Neuronal stem cell (in vitro differentiated cells): Measurements from ENCODE around the gene ADGRV1.

Experiments used
- DNase-seq: peaks from one replicate; pipeline ENCODE4 v3.0.0-alpha.2; 2013; ENCODE audit warnings: low spot score
- H2AFZ ChIP-seq: one replicate; pipeline ENCODE4 v1.6.1; 2013; ENCODE audit warnings: mild to moderate bottlenecking, low read length, inconsistent platforms
- H2AK5ac ChIP-seq: 2 replicates; pipeline ENCODE4 v1.6.1; 2013; ENCODE audit warnings: low read depth, mild to moderate bottlenecking, inconsistent platforms, low read length, moderate library complexity, mixed read lengths
- H2BK120ac ChIP-seq: 2 replicates; pipeline ENCODE4 v1.6.1; 2013; ENCODE audit warnings: low read depth, mild to moderate bottlenecking, inconsistent platforms, low read length, moderate library complexity, mixed read lengths
- H2BK12ac ChIP-seq: one replicate; pipeline ENCODE4 v1.6.1; 2013; ENCODE audit warnings: low read length, inconsistent platforms
- H2BK15ac ChIP-seq: 2 replicates; pipeline ENCODE4 v1.6.1; 2013; ENCODE audit warnings: mild to moderate bottlenecking, low read length, inconsistent platforms, mixed read lengths
- H2BK5ac ChIP-seq: one replicate; pipeline ENCODE4 v1.6.1; 2013; ENCODE audit warnings: inconsistent platforms, mild to moderate bottlenecking, low read length, moderate library complexity
- H3K14ac ChIP-seq: one replicate; pipeline ENCODE4 v1.6.1; 2013; ENCODE audit warnings: low read length, inconsistent platforms
- H3K18ac ChIP-seq: 2 replicates; pipeline ENCODE4 v1.6.1; 2013; ENCODE audit warnings: low read length, inconsistent platforms
- H3K23ac ChIP-seq: 2 replicates; pipeline ENCODE4 v1.6.1; 2013; ENCODE audit warnings: low read depth, mild to moderate bottlenecking, mixed read lengths, low read length, inconsistent platforms; ENCODE audit not compliant: poor library complexity
- H3K27ac ChIP-seq: replicated peaks from 3 replicates; pipeline ENCODE4 v1.5.1; 2013; ENCODE audit warnings: low read length, inconsistent platforms
- H3K27me3 ChIP-seq, 3 experiments: 2 replicates each; pipeline ENCODE4 v1.6.1; 2013; ENCODE audit warnings: low read length in 3 of 3, mild to moderate bottlenecking in 2 of 3, inconsistent platforms in 1 of 3, low read depth in 1 of 3, mixed read lengths in 1 of 3, moderate library complexity in 1 of 3; ENCODE audit not compliant: control insufficient read depth in 3 of 3, insufficient read depth in 3 of 3
- H3K36me3 ChIP-seq, 2 donors: replicated peaks in 1 of 2; 2 replicates each; pipeline ENCODE4 v1.6.1; 2013; ENCODE audit warnings: low read length in 2 of 2; ENCODE audit not compliant: control insufficient read depth in 2 of 2, insufficient read depth in 2 of 2
- H3K4ac ChIP-seq: 2 replicates; pipeline ENCODE4 v1.6.1; 2013; ENCODE audit warnings: inconsistent platforms, mild to moderate bottlenecking, low read length, moderate library complexity
- H3K4me1 ChIP-seq, 2 donors: 1 replicate in 1 of 2; 2 replicates in 1 of 2; pipeline ENCODE4 v1.6.1; 2013; ENCODE audit warnings: low read length in 2 of 2, low read depth in 1 of 2; ENCODE audit not compliant: control insufficient read depth in 2 of 2, insufficient read depth in 1 of 2
- H3K4me2 ChIP-seq: one replicate; pipeline ENCODE4 v1.6.1; 2013; ENCODE audit warnings: mild to moderate bottlenecking, low read length, inconsistent platforms; ENCODE audit not compliant: insufficient read depth, poor library complexity, severe bottlenecking
- H3K4me3 ChIP-seq, 2 donors: 2 replicates each; pipeline ENCODE4 v1.5.1; 2013; ENCODE audit warnings: low read length in 2 of 2, mild to moderate bottlenecking in 2 of 2, inconsistent platforms in 1 of 2, moderate library complexity in 1 of 2
- H3K79me1 ChIP-seq: one replicate; pipeline ENCODE4 v1.6.1; 2013; ENCODE audit warnings: low read depth, mild to moderate bottlenecking, inconsistent platforms, low read length, moderate library complexity
- H3K9ac ChIP-seq: one replicate; pipeline ENCODE4 v1.6.1; 2013; ENCODE audit warnings: mild to moderate bottlenecking, low read depth, low read length, inconsistent platforms; ENCODE audit not compliant: poor library complexity
- H3K9me3 ChIP-seq, 2 donors: replicated peaks in 1 of 2; 2 replicates each; pipeline versions ENCODE3 to v1.6.1; 2013; ENCODE audit warnings: low read length in 2 of 2, mild to moderate bottlenecking in 2 of 2, inconsistent platforms in 1 of 2, low read depth in 1 of 2, mixed read lengths in 1 of 2, moderate library complexity in 1 of 2; ENCODE audit not compliant: control insufficient read depth in 2 of 2, insufficient read depth in 1 of 2
- H4K8ac ChIP-seq: one replicate; pipeline ENCODE4 v1.6.1; 2013; ENCODE audit warnings: low read depth, mild to moderate bottlenecking, inconsistent platforms, low read length, moderate library complexity
- H4K91ac ChIP-seq: one replicate; pipeline ENCODE4 v1.6.1; 2013; ENCODE audit warnings: low read length, low read depth, mild to moderate bottlenecking, inconsistent platforms; ENCODE audit not compliant: poor library complexity
- WGBS, 2 donors: extraction: QIAGEN DNeasy Blood & Tissue Kit; methylation state at CpG; one replicate each; pipeline ENCODE4 v1.1.7; 2013; ENCODE audit warnings: missing lambda C conversion rate in 2 of 2, mixed read lengths in 1 of 2; ENCODE audit not compliant: insufficient read length in 2 of 2, insufficient replicate concordance in 1 of 2; ENCODE audit errors: extremely low coverage in 2 of 2; 5-methylcytosine and 5-hydroxymethylcytosine counted together

ADGRV1 gene

GRCh38 chr5:90551376-90551775, 7.2 kb upstream of the ADGRV1 start:
- H2AFZ ChIP-seq = no peak overlapping the region
- H3K27ac ChIP-seq = no peak overlapping the region
- no peak overlapping the region for H4K91ac ChIP-seq
- no CpG with 5 or more reads among the region's 5 CpGs for WGBS, 2 donors
- no peak overlapping the region for H2BK15ac ChIP-seq
- no peak overlapping the region for H3K4ac ChIP-seq
- no peaks in the 10 kb centered on the region for H3K27me3 ChIP-seq
- no peak overlapping the region for H2AK5ac ChIP-seq
- H3K36me3 ChIP-seq = no peaks in the 10 kb centered on the region
- H3K79me1 ChIP-seq = no peaks in the 10 kb centered on the region
- no peak overlapping the region for H4K8ac ChIP-seq
- H2BK5ac ChIP-seq = no peak overlapping the region
- no peak overlapping the region for H3K9ac ChIP-seq
- no peak overlapping the region for H3K14ac ChIP-seq
- no peaks in the 10 kb centered on the region for H3K9me3 ChIP-seq
- no peak overlapping the region for H3K23ac ChIP-seq
- H3K18ac ChIP-seq = no peak overlapping the region
- peaks cover 2 to 34% of the 10 kb centered on the region in 2 donors for H3K4me1 ChIP-seq
- no peak for DNase-seq
- H2BK120ac ChIP-seq = no peak overlapping the region
- H2BK12ac ChIP-seq = no peak overlapping the region
- no peak overlapping the region for H3K4me2 ChIP-seq
- H3K4me3 ChIP-seq = no peak overlapping the region

- Histone ChIP-seq H4K8ac (no peak overlapping the region), H2BK15ac (no peak overlapping the region), H3K4ac (no peak overlapping the region), H2BK120ac (no peak overlapping the region), H2BK12ac (no peak overlapping the region), H3K4me1 (peaks cover 4 to 19% of the 10 kb centered on the region in 2 donors), H3K23ac (no peak overlapping the region), H3K27ac (no peak overlapping the region), H3K18ac (no peak overlapping the region), H4K91ac (no peak overlapping the region), H3K9ac (no peak overlapping the region), H3K27me3 (peaks cover 0 to 4% (median 0%) of the 10 kb centered on the region in 3 experiments), H3K9me3 (no peaks in the 10 kb centered on the region), H2BK5ac (no peak overlapping the region), H3K4me2 (no peak overlapping the region), H3K14ac (no peak overlapping the region), H3K36me3 (no peaks in the 10 kb centered on the region), H3K79me1 (no peaks in the 10 kb centered on the region), H2AK5ac (no peak overlapping the region), H3K4me3 (no peak overlapping the region), H2AFZ (no peak overlapping the region)
- no peak for DNase-seq
These were observed 4.9 kb upstream of the ADGRV1 start for GRCh38 chr5:90553711-90554110.

GRCh38 chr5:90554358-90555006, 4.1 kb upstream of the ADGRV1 start:
- no CpG with 5 or more reads among the region's 4 CpGs for WGBS, 2 donors
- Histone ChIP-seq H2BK5ac (no peak overlapping the region), H3K4me3 (no peak overlapping the region), H2AFZ (peak overlapping the region; percentile 8), H3K79me1 (no peaks in the 10 kb centered on the region), H3K27ac (no peak overlapping the region), H2BK12ac (no peak overlapping the region), H3K9ac (no peak overlapping the region), H4K91ac (no peak overlapping the region), H3K9me3 (no peaks in the 10 kb centered on the region), H3K18ac (no peak overlapping the region), H2BK15ac (no peak overlapping the region), H3K23ac (no peak overlapping the region), H3K36me3 (no peaks in the 10 kb centered on the region), H3K27me3 (peaks cover 0 to 4% (median 0%) of the 10 kb centered on the region in 3 experiments), H4K8ac (no peak overlapping the region), H2AK5ac (no peak overlapping the region), H3K4me1 (peaks cover 4 to 15% of the 10 kb centered on the region in 2 donors), H3K4ac (no peak overlapping the region), H3K4me2 (no peak overlapping the region), H2BK120ac (no peak overlapping the region), H3K14ac (no peak overlapping the region)
- no peak for DNase-seq

GRCh38 chr5:90555666-90556065, 2.9 kb upstream of the ADGRV1 start:
- H2BK15ac ChIP-seq = no peak overlapping the region

More at GRCh38 chr5:90555666-90556065, 2.9 kb upstream of the ADGRV1 start:
- no peak overlapping the region for H2AFZ ChIP-seq
- no peaks in the 10 kb centered on the region for H3K9me3 ChIP-seq
- H3K4ac ChIP-seq = no peak overlapping the region
- H3K9ac ChIP-seq = no peak overlapping the region
- H4K8ac ChIP-seq = no peak overlapping the region
- no peaks in the 10 kb centered on the region for H3K79me1 ChIP-seq
- peaks cover 0 to 4% (median 0%) of the 10 kb centered on the region in 3 experiments for H3K27me3 ChIP-seq
- H3K27ac ChIP-seq = no peak overlapping the region
- no peak overlapping the region for H3K4me3 ChIP-seq
- no peak for DNase-seq
- H2BK12ac ChIP-seq = no peak overlapping the region
- H2BK5ac ChIP-seq = no peak overlapping the region
- no peak overlapping the region for H4K91ac ChIP-seq
- H3K23ac ChIP-seq = no peak overlapping the region
- H3K4me2 ChIP-seq = no peak overlapping the region
- H3K36me3 ChIP-seq = no peaks in the 10 kb centered on the region
- H3K14ac ChIP-seq = no peak overlapping the region
- no peak overlapping the region for H3K18ac ChIP-seq
- no peak overlapping the region for H2BK120ac ChIP-seq
- H2AK5ac ChIP-seq = no peak overlapping the region
- H3K4me1 ChIP-seq = peaks cover 4 to 19% of the 10 kb centered on the region in 2 donors
